Activated CD4-positive, CD25-positive, alpha-beta regulatory T cell treated with anti-CD3 and anti-CD28 coated beads, Interleukin-2, amount 50 U/mL, for 24 hours (primary cell): ENCODE measurements around the gene NFKBIZ.

Experiments
- ATAC-seq, 2 donors: fragments of 150-1000 bp; cut with Tn5 transposase; one replicate each; pipeline ENCODE4 v1.10.0; 2021; ENCODE audit warnings: mild to moderate bottlenecking in 1 of 2, moderate library complexity in 1 of 2

NFKBIZ gene

GRCh38 chr3:101825904-101826445, 23.3 kb upstream of the NFKBIZ start:
- ATAC-seq, result peak in 1 of 2 donors; percentile 14

- peak; percentile 88 to 89 for ATAC-seq
These were observed 21.8 kb upstream of the NFKBIZ start for GRCh38 chr3:101827211-101828174.

- no peak for ATAC-seq
These were observed 21.0 kb upstream of the NFKBIZ start for GRCh38 chr3:101828276-101828675.

- ATAC-seq, result peak; percentile 61 to 64
These were observed 20.4 kb upstream of the NFKBIZ start for GRCh38 chr3:101828691-101829436.

GRCh38 chr3:101829437-101829830, 19.9 kb upstream of the NFKBIZ start:
- no peak for ATAC-seq

GRCh38 chr3:101829874-101830273, 19.4 kb upstream of the NFKBIZ start:
- no peak for ATAC-seq

- peak in 1 of 2 donors; percentile 20 for ATAC-seq
These were observed 15.8 kb upstream of the NFKBIZ start for GRCh38 chr3:101833446-101833974.

GRCh38 chr3:101835676-101836075, 13.6 kb upstream of the NFKBIZ start:
- no peak for ATAC-seq

GRCh38 chr3:101836160-101836559, 13.2 kb upstream of the NFKBIZ start:
- no peak for ATAC-seq

GRCh38 chr3:101836652-101837598, 12.4 kb upstream of the NFKBIZ start:
- ATAC-seq, result peak in 1 of 2 donors; percentile 38

GRCh38 chr3:101838691-101839090, 10.6 kb upstream of the NFKBIZ start:
- no peak for ATAC-seq

- no peak for ATAC-seq
These were observed 9.2 kb upstream of the NFKBIZ start for GRCh38 chr3:101840066-101840465.

- no peak for ATAC-seq
These were observed 6.9 kb upstream of the NFKBIZ start for GRCh38 chr3:101842245-101842934.

- ATAC-seq, result no peak
These were observed 6.4 kb upstream of the NFKBIZ start for GRCh38 chr3:101842935-101843330.

GRCh38 chr3:101845425-101845824, 3.9 kb upstream of the NFKBIZ start:
- no peak for ATAC-seq

GRCh38 chr3:101846709-101847108, 2.6 kb upstream of the NFKBIZ start:
- no peak for ATAC-seq

GRCh38 chr3:101847328-101847727, 2.0 kb upstream of the NFKBIZ start:
- ATAC-seq, result no peak

- no peak for ATAC-seq
These were observed 988 bp upstream of the NFKBIZ start for GRCh38 chr3:101848326-101848725.

GRCh38 chr3:101849714-101850245, 466 bp downstream of the NFKBIZ start:
- ATAC-seq, result peak; percentile 23 to 25

- ATAC-seq, result peak; percentile 29 to 41
These were observed 1.1 kb downstream of the NFKBIZ start for GRCh38 chr3:101850246-101851051.
